OCI-LY1 (cell line): ENCODE measurements around the gene CBLB.
A peak's percentile ranks its signal among the peaks of the same experiment; 100 is the strongest.

Experiments
- H2AFZ ChIP-seq: fragments of 200-600 bp; sonication (generic), shearing (Covaris generic); 2 replicates; pipeline ENCODE4 v1.6.0; 2014; ENCODE audit warnings: antibody characterized with exemption, mild to moderate bottlenecking, low read length
- H3F3A ChIP-seq: fragments of 200-600 bp; sonication (generic), shearing (Covaris generic); 2 replicates; pipeline ENCODE4 v1.6.0; 2014; ENCODE audit warnings: mild to moderate bottlenecking, antibody characterized with exemption, low read length, moderate library complexity; ENCODE audit not compliant: insufficient read depth
- H3K27ac ChIP-seq: fragments of 200-600 bp; sonication (generic); 2 replicates; pipeline ENCODE4 v1.5.1; 2014; ENCODE audit warnings: low read length, mixed run types, mild to moderate bottlenecking, low read depth; ENCODE audit not compliant: poor library complexity, severe bottlenecking
- H3K27me3 ChIP-seq: fragments of 200-600 bp; sonication (generic); 2 replicates; pipeline ENCODE4 v1.6.0; 2014; ENCODE audit warnings: antibody characterized with exemption, mild to moderate bottlenecking, low read length, moderate library complexity; ENCODE audit not compliant: insufficient read depth
- H3K36me3 ChIP-seq: fragments of 200-600 bp; sonication (generic); 2 replicates; pipeline ENCODE4 v1.6.1; 2014; ENCODE audit warnings: mild to moderate bottlenecking, antibody characterized with exemption, low read length, moderate library complexity, mixed read lengths; ENCODE audit not compliant: insufficient read depth
- H3K4me1 ChIP-seq: fragments of 200-600 bp; sonication (generic); 2 replicates; pipeline ENCODE4 v1.5.1; 2014; ENCODE audit warnings: mild to moderate bottlenecking, low read length, moderate library complexity; ENCODE audit not compliant: insufficient read depth, severe bottlenecking
- H3K4me2 ChIP-seq: fragments of 200-600 bp; sonication (generic), shearing (Covaris generic); 2 replicates; pipeline ENCODE4 v1.6.1; 2014; ENCODE audit warnings: low read length
- H3K4me3 ChIP-seq: fragments of 200-600 bp; sonication (generic); 2 replicates; pipeline ENCODE4 v1.5.1; 2014; ENCODE audit warnings: low read length, low read depth, mild to moderate bottlenecking, mixed read lengths; ENCODE audit not compliant: poor library complexity, severe bottlenecking
- H3K79me2 ChIP-seq: fragments of 200-600 bp; shearing (Covaris generic); 2 replicates; pipeline ENCODE4 v1.6.1; 2016; ENCODE audit warnings: mixed run types, low read length, mixed read lengths; ENCODE audit not compliant: insufficient read depth
- H3K9ac ChIP-seq: fragments of 200-600 bp; sonication (generic), shearing (Covaris generic); 2 replicates; pipeline ENCODE4 v1.6.1; 2014; ENCODE audit warnings: mild to moderate bottlenecking, low read length, mixed read lengths
- H3K9me2 ChIP-seq: fragments of 200-600 bp; sonication (generic), shearing (Covaris generic); 2 replicates; pipeline ENCODE4 v1.6.1; 2014; ENCODE audit warnings: low read depth, mild to moderate bottlenecking, low read length, mixed read lengths
- H3K9me3 ChIP-seq: fragments of 200-600 bp; shearing (Covaris generic); 2 replicates; pipeline ENCODE4 v1.6.1; 2014; ENCODE audit warnings: low read length, mixed read lengths
- H4K20me1 ChIP-seq: fragments of 200-600 bp; sonication (generic), shearing (Covaris generic); 2 replicates; pipeline ENCODE4 v1.6.0; 2016; ENCODE audit warnings: mild to moderate bottlenecking, low read length; ENCODE audit not compliant: insufficient read depth
- EZH2 ChIP-seq: fragments of 200-600 bp; sonication (generic), shearing (Covaris generic); IDR thresholded peaks from 2 replicates; pipeline ENCODE4 v1.8.0; 2017; ENCODE audit warnings: borderline replicate concordance, mixed run types, mild to moderate bottlenecking, antibody characterized with exemption, low read length, moderate library complexity, mixed read lengths
- TF ChIP-seq, protein P1 (sequence below): fragments of 200-600 bp; sonication (generic), shearing (Covaris generic); IDR thresholded peaks from 2 replicates; pipeline ENCODE4 v1.5.1; 2017; ENCODE audit warnings: mild to moderate bottlenecking, antibody characterized with exemption, low read length, moderate library complexity, mixed read lengths

CBLB gene

DNA sequence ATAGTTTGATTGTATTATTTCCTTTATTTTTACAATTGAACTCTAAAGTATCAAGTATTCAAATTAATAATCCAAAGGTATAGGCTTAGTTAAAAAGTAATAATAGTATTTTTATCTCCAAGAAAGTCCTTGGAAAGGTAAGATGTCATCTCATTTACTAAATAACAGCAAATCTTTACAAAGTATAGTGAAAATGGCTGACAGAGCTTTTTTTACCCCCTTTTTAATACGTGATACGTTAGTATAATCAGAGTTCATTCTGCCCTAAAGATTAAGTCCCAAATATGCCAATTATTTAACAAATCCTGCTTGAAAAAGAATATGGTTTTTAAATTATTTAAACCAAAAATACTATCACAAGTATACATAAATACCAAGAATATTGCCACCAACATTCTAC is 12.2 kb downstream of the CBLB start:
- Histone ChIP-seq H3K4me2 (no peak overlapping the region), H3K27ac (no peak overlapping the region), H3F3A (no peaks in the 10 kb centered on the region), H3K4me3 (no peak overlapping the region), H3K9me3 (no peaks in the 10 kb centered on the region), H3K9ac (no peak overlapping the region), H2AFZ (no peak overlapping the region), H3K36me3 (peaks cover 81% of the 10 kb centered on the region), H3K27me3 (no peaks in the 10 kb centered on the region), H3K79me2 (peaks cover 31% of the 10 kb centered on the region), H3K4me1 (peaks cover 55% of the 10 kb centered on the region), H4K20me1 (no peaks in the 10 kb centered on the region), H3K9me2 (no peaks in the 10 kb centered on the region)
- no peak for TF ChIP-seq EZH2
- TF ChIP-seq, protein P1, sequence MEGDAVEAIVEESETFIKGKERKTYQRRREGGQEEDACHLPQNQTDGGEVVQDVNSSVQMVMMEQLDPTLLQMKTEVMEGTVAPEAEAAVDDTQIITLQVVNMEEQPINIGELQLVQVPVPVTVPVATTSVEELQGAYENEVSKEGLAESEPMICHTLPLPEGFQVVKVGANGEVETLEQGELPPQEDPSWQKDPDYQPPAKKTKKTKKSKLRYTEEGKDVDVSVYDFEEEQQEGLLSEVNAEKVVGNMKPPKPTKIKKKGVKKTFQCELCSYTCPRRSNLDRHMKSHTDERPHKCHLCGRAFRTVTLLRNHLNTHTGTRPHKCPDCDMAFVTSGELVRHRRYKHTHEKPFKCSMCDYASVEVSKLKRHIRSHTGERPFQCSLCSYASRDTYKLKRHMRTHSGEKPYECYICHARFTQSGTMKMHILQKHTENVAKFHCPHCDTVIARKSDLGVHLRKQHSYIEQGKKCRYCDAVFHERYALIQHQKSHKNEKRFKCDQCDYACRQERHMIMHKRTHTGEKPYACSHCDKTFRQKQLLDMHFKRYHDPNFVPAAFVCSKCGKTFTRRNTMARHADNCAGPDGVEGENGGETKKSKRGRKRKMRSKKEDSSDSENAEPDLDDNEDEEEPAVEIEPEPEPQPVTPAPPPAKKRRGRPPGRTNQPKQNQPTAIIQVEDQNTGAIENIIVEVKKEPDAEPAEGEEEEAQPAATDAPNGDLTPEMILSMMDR = no peak

DNA sequence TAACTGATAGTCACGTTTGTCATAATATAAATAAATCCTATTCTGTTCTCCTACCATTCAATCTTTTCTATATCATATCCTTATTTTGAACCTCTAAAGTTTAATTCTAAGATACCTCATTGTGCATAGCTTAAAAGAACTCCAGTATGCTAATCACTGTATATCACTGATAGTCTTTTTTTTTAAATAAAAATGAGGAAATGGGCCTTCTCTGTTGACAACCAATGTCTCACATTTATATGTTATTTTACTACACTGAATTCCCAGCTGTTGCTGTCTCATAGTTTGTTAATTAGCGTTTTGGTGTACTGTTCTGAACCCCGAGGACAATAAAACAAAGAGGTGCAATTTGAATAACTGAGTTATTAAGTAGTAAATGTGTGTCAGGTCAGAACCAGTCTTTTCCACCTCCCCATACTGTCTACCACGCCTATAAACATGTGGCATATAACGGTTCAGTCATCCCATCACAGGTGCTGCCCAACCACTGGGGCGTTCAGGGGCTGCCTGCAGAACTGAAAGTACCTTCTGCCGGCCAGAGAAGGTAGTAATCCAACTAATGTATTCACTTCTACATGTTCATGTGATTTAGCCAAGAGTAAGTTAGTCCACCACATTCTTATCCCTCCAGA is 14.9 kb downstream of the CBLB start:
- H3F3A ChIP-seq = no peaks in the 10 kb centered on the region
- no peak for TF ChIP-seq EZH2
- TF ChIP-seq, protein P1 = 0 out of 2 replicates have a peak, but pooled peaks have one; percentile 7

DNA sequence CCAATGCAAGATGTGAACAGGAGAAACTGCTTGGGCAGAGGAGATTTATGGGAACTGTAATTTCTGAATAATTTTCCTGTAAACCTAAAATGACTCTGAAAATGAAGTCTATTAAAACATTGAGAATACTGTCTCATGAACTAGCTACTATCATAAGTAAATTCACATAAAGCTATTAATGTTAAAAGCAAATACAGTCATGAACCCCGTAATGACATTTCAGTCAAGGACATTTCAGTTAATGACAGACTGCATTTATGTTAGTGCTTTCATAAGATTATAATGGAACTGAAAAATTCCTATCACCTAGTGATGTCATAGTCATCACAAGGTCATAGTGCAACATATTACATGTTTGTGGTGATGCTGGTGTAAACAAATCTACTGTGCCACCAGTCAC is 17.2 kb downstream of the CBLB start:
- Histone ChIP-seq H3K9me3 (peaks cover 9% of the 10 kb centered on the region; the same call in 1 of the 2 replicates), H2AFZ (no peak overlapping the region), H3K4me3 (no peak overlapping the region), H3K36me3 (peaks cover 75% of the 10 kb centered on the region), H3F3A (no peaks in the 10 kb centered on the region), H3K9me2 (no peaks in the 10 kb centered on the region), H4K20me1 (no peaks in the 10 kb centered on the region), H3K4me2 (no peak overlapping the region), H3K4me1 (peaks cover 57% of the 10 kb centered on the region), H3K79me2 (peaks cover 6% of the 10 kb centered on the region), H3K9ac (no peak overlapping the region), H3K27me3 (no peaks in the 10 kb centered on the region), H3K27ac (peak overlapping the region; percentile 7)
- TF ChIP-seq, protein P1 = no peak
- no peak for TF ChIP-seq EZH2

More for the DNA sequence above, 14.9 kb downstream of the CBLB start:
- Histone ChIP-seq H3K4me2 (peak overlapping the region; percentile 47), H3K4me3 (no peak overlapping the region), H3K27ac (peak overlapping the region; percentile 88), H3K27me3 (no peaks in the 10 kb centered on the region), H4K20me1 (no peaks in the 10 kb centered on the region), H3K9me3 (peaks cover 9% of the 10 kb centered on the region; the same call in 1 of the 2 replicates), H3K4me1 (peaks cover 54% of the 10 kb centered on the region), H3K79me2 (peaks cover 15% of the 10 kb centered on the region), H3K36me3 (peaks cover 91% of the 10 kb centered on the region), H3K9ac (no peak overlapping the region), H2AFZ (no peak overlapping the region), H3K9me2 (no peaks in the 10 kb centered on the region)
